Astrocyte (in vitro differentiated cells and primary cell): ENCODE data around the gene DLG3. TPM values are rescaled to one million over a fixed set of nuclear protein-coding genes. Genes with fewer than 3 reads are reported as not detected.

Experiments used
- DNase-seq: peaks from one replicate; pipeline ENCODE4 v3.0.0-alpha.2; 2010; ENCODE audit warnings: low read depth
- FAIRE-seq: peaks from 2 replicates; lab custom pipeline; 2011; peaks lifted over from hg19 to GRCh38; lab: Jason Lieb, UNC
- H2AFZ ChIP-seq: 2 replicates; pipeline ENCODE4 v1.6.0; 2012; ENCODE audit warnings: low read depth, low read length, inconsistent platforms
- H3K27ac ChIP-seq: 2 replicates; pipeline ENCODE4 v1.5.1; 2011; ENCODE audit warnings: low read depth, low read length, inconsistent platforms
- H3K27me3 ChIP-seq: 2 replicates; pipeline ENCODE4 v1.6.0; 2011; ENCODE audit warnings: low read length, inconsistent platforms; ENCODE audit not compliant: insufficient read depth
- H3K36me3 ChIP-seq: 2 replicates; pipeline ENCODE4 v1.5.1; 2011; ENCODE audit warnings: low read length, inconsistent platforms; ENCODE audit not compliant: insufficient read depth
- H3K4me1 ChIP-seq: 2 replicates; pipeline ENCODE4 v1.5.1; 2011; ENCODE audit warnings: low read length, inconsistent platforms; ENCODE audit not compliant: insufficient read depth
- H3K4me2 ChIP-seq: 2 replicates; pipeline ENCODE4 v1.6.0; 2012; ENCODE audit warnings: low read length, inconsistent platforms
- H3K4me3 ChIP-seq: 2 replicates; pipeline ENCODE4 v1.5.1; 2011; ENCODE audit warnings: low read depth, mild to moderate bottlenecking, low read length, inconsistent platforms; ENCODE audit not compliant: insufficient read depth
- H3K79me2 ChIP-seq: 2 replicates; pipeline ENCODE4 v1.6.0; 2012; ENCODE audit warnings: mild to moderate bottlenecking, low read length, inconsistent platforms; ENCODE audit not compliant: insufficient read depth
- H3K9ac ChIP-seq: 2 replicates; pipeline ENCODE4 v1.6.0; 2012; ENCODE audit warnings: mild to moderate bottlenecking, low read length, inconsistent platforms
- H3K9me3 ChIP-seq: 2 replicates; pipeline ENCODE4 v1.5.1; 2012; ENCODE audit warnings: low read depth, mild to moderate bottlenecking, low read length, inconsistent platforms; ENCODE audit not compliant: insufficient read depth
- H4K20me1 ChIP-seq: 2 replicates; pipeline ENCODE4 v1.6.0; 2012; ENCODE audit warnings: low read length, inconsistent platforms; ENCODE audit not compliant: insufficient read depth
- H3K27ac Mint-ChIP-seq: one replicate; pipeline ENCODE4 v1.8.0; 2021; ENCODE audit warnings: mild to moderate bottlenecking, mixed read lengths; ENCODE audit not compliant: unreplicated experiment
- H3K27me3 Mint-ChIP-seq: one replicate; pipeline ENCODE4 v1.8.0; 2021; ENCODE audit warnings: low read depth, mixed read lengths; ENCODE audit not compliant: unreplicated experiment
- H3K36me3 Mint-ChIP-seq: one replicate; pipeline ENCODE4 v1.8.0; 2021; ENCODE audit warnings: low read depth, mixed read lengths; ENCODE audit not compliant: unreplicated experiment
- H3K4me1 Mint-ChIP-seq: one replicate; pipeline ENCODE4 v1.8.0; 2021; ENCODE audit warnings: low read depth, mixed read lengths; ENCODE audit not compliant: unreplicated experiment
- H3K4me3 Mint-ChIP-seq: one replicate; pipeline ENCODE4 v1.8.0; 2021; ENCODE audit warnings: mild to moderate bottlenecking, moderate library complexity, mixed read lengths; ENCODE audit not compliant: unreplicated experiment
- H3K9me3 Mint-ChIP-seq: one replicate; pipeline ENCODE4 v1.8.0; 2021; ENCODE audit warnings: mild to moderate bottlenecking, mixed read lengths; ENCODE audit not compliant: unreplicated experiment
- CTCF ChIP-seq: IDR thresholded peaks from 2 replicates; pipeline ENCODE4 v1.5.1; 2011; ENCODE audit warnings: low read depth, mild to moderate bottlenecking, inconsistent platforms, low read length, moderate library complexity; ENCODE audit not compliant: insufficient read depth
- EZH2 ChIP-seq: IDR thresholded peaks from 2 replicates; pipeline ENCODE4 v1.6.1; 2012; ENCODE audit warnings: mild to moderate bottlenecking, low read length, inconsistent platforms; ENCODE audit not compliant: insufficient read depth
- total RNA-seq: library from RNA; stranded (reverse); gene quantifications from 2 replicates; pipeline ENCODE4 v1.2.1, GENCODE V29; 2021

DLG3 gene
- total RNA-seq, 1 donor from 2014 or later: 15.2 TPM

DNA sequence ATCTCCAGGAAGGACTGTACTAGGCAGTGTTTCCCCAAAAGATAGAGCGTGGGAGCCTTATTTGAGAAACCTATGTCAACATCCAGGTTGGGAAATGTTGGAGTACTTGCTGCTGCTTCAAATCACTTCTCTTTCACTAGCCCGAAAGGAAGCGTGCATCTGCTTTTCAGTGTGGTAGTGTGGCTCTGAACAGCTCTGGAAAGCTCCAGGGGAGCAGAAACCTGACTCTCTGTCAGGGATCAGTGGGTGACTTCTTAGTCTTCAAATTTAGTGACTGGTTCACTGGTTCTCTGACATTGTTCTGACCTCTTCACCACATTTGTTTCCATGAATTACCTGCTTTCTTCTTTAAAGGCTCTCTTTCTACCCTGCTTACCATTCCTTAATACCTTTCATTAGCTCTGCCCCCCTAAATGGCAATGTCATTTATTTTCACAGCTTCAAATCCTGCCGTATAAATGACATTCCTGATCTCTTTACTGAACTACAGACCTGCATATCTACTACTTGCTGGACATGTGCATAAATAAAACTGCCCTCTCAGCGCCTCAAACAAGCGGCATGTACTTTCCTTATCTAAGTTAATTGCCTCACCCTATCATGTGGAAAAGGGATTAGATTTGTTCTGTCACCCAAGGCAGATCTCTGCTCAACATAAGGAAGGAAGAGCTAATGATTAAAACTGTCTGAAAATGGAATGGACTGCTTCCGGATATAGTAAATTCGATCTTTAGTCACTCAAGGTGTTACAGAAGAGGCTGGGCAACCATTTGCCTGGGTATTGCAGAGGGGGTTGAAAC is 37.0 kb downstream of the DLG3 start:
- H3K4me3 Mint-ChIP-seq: no peak overlapping the region

GRCh38 chrX:70482300-70482699 is 37.7 kb downstream of the DLG3 start:
- TF ChIP-seq EZH2 (no peak), CTCF (no peak)
- DNase-seq: no peak
- no peak overlapping the region for H3K4me3 ChIP-seq
- H3K4me1 ChIP-seq: peaks cover 39% of the 10 kb centered on the region
- no peak overlapping the region for H2AFZ ChIP-seq
- Mint-ChIP-seq H3K36me3 (no peaks in the 10 kb centered on the region), H3K4me3 (no peak overlapping the region), H3K4me1 (peaks cover 39% of the 10 kb centered on the region), H3K27ac (peak overlapping the region; percentile 66), H3K27me3 (no peaks in the 10 kb centered on the region), H3K9me3 (no peaks in the 10 kb centered on the region)
- H3K9me3 ChIP-seq: no peaks in the 10 kb centered on the region
- H3K79me2 ChIP-seq: no peaks in the 10 kb centered on the region
- no peaks in the 10 kb centered on the region for H4K20me1 ChIP-seq
- no peak overlapping the region for H3K27ac ChIP-seq
- H3K27me3 ChIP-seq: no peaks in the 10 kb centered on the region
- no peak overlapping the region for H3K4me2 ChIP-seq
- H3K9ac ChIP-seq: no peak overlapping the region
- FAIRE-seq: no peak
- peaks cover 4% of the 10 kb centered on the region for H3K36me3 ChIP-seq

More for the DNA sequence above, 37.0 kb downstream of the DLG3 start:
- H2AFZ ChIP-seq: no peak overlapping the region
- H3K9ac ChIP-seq: peak overlapping the region; percentile 84
- H3K79me2 ChIP-seq: no peaks in the 10 kb centered on the region
- H3K9me3 ChIP-seq: no peaks in the 10 kb centered on the region
- peaks cover 4% of the 10 kb centered on the region for H3K36me3 ChIP-seq
- Mint-ChIP-seq H3K27ac (peak overlapping the region; percentile 66), H3K4me1 (peaks cover 43% of the 10 kb centered on the region), H3K27me3 (no peaks in the 10 kb centered on the region), H3K9me3 (no peaks in the 10 kb centered on the region), H3K36me3 (no peaks in the 10 kb centered on the region)
- H3K4me1 ChIP-seq: peaks cover 45% of the 10 kb centered on the region
- H3K4me3 ChIP-seq: no peak overlapping the region
- FAIRE-seq: no peak
- no peaks in the 10 kb centered on the region for H3K27me3 ChIP-seq
- H3K4me2 ChIP-seq: peak overlapping the region; percentile 86
- DNase-seq: no peak
- H4K20me1 ChIP-seq: no peaks in the 10 kb centered on the region
- no peak overlapping the region for H3K27ac ChIP-seq
- TF ChIP-seq CTCF: no peak
- TF ChIP-seq EZH2: no peak

DNA sequence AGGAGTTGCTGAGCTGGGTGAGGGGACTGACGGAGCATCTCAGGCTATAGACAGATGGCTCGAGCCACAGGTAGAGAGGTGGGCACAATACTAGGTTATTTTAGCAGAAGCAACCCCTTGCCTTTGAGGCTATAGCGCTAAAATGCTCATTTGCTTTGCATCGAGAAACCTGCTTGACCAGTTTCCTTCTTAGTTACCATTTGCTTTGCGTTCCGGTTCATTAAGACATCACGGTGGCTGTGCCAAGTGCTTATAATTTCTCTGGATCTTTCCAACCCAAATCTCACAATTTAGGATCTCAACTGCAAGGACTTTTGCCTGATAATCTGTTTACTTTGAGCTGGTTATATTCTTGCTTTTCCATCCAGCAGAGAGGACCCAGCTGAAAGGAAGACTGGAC is 40.8 kb downstream of the DLG3 start:
- Histone ChIP-seq H3K36me3 (peaks cover 4% of the 10 kb centered on the region), H3K4me3 (no peak overlapping the region), H3K9ac (no peak overlapping the region), H3K27me3 (no peaks in the 10 kb centered on the region), H3K4me1 (peaks cover 7% of the 10 kb centered on the region), H3K79me2 (no peaks in the 10 kb centered on the region), H4K20me1 (no peaks in the 10 kb centered on the region), H3K9me3 (no peaks in the 10 kb centered on the region), H3K27ac (no peak overlapping the region), H2AFZ (no peak overlapping the region), H3K4me2 (no peak overlapping the region)
- Mint-ChIP-seq H3K4me1 (peaks cover 17% of the 10 kb centered on the region), H3K4me3 (no peak overlapping the region), H3K27me3 (no peaks in the 10 kb centered on the region), H3K36me3 (no peaks in the 10 kb centered on the region), H3K9me3 (no peaks in the 10 kb centered on the region), H3K27ac (no peak overlapping the region)
- TF ChIP-seq CTCF: no peak
- TF ChIP-seq EZH2: no peak
- FAIRE-seq (no peak), DNase-seq (no peak)
